NCI-H82 (cell line): ENCODE measurements around the gene CEP70.
A peak's percentile ranks its signal among the peaks of the same experiment; 100 is the strongest.
"Not testable (repeated sequence)": the region's sequence is repeated elsewhere in the genome, so short reads cannot be mapped to it uniquely, and the experiment has no call there.

Experiments
- DNase-seq: peaks from one replicate; lab custom pipeline; 2025; lab: John Stamatoyannopoulos, UW

Gene CEP70

DNA sequence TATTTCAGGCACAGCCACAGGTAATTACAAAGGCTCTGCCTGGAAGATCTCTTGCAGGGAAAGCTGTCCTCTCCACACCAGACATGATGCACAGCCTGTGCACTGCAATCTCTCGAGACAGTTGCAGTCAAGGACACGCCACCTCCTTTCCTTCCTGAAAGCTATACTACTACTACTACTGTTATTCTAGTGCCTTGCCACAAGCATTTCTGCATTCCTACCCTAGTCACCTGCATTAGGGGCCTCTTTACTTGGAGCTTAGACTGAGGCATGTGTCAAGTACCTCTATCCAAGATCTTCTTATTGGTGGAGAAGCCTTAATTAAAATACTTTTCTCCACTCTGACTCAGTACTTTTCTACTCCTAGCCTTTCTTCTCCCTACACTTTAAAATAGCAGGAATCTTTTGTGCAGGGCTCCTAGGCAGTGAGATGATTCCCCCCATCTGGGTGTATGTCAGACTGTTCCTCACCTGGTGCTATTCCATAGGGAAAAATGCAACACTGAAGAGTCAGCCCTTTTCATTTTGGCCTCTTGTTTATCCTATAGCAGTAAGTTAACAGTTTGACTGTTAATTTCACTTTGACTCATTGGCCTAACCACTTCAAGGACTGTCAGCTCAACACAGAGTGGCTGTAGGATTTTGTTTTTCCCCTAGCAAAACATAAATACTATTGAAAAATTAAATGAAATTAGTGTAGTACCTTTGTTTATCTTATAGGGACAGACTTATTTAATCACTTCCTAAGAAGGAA lies 80.8 kb downstream of the CEP70 start:
- DNase-seq, result peak; percentile 6

DNA sequence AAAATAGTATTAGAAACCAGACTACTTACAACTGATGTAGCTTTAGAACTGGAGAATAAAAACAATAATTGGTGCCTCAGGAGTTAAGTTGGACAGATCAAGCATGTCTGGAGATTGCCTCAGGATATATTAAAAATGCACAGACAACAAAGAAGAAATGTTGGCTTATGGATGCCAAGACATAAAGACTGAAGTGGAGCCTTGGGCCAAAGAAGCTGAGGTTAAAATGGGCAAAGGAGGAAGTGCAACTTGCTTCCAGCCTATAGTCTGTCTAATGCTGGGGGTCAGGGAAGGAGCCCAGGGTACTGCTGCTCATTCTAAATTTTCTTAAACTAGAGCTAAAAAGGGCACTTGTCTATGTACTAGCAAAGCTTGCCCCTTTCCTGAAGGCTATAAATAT lies 82.1 kb downstream of the CEP70 start:
- no peak for DNase-seq

DNA sequence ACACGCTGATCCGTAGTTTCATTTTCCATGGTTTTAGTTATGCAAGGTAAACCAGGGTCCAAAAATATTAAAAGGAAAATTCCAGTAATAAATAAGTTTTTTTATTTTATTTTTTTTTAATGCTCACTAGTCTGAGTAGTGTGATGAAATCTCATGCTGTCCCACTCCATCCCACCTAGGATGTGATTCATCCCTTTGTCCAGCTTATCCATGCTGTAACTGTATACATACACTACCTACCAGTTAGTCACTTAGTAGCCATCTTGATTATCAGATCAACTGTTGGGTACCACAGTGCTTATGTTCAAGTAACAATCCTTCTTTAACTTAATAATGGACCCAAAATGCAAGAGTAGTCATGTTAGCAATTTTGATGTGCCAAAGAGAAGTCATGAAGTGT lies 84.5 kb downstream of the CEP70 start:
- DNase-seq, result no peak

DNA sequence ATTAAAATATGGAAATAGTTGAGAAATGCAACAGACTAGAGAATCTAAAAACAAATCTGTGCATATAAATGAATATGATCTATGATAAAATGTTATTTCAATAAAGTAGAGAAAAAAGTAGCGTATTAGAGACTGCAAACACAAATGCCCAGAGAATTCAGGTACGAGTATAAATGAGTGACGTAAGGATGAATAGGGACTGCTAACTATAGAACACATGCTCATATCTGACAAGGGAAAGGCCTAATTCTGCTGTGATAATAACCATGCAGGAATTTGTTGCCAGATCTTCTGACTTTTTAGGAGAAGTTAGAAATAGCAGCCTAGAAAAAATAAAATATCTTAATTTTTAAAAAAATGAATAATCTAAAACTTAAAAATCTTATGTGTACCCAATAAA lies 86.5 kb downstream of the CEP70 start:
- DNase-seq, result no peak

DNA sequence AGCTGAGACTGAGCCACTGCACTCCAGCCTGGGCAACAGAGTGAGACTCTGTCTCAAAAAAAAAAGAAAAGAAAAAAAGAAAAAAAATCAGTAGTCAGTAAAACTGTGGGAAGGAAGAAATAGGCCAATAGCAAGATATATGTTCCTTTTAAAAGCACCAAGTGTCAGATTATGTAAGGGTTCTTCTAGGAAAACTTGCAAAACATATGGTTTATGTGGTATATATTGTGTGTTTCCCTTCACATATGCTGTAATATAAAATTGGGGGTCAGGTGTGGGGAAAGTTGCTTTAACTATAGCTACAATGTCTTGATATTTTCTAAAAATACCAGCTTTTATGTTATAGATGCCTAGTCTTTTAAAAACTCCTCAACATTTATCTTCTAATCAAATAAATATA lies 95.1 kb downstream of the CEP70 start:
- no peak for DNase-seq

DNA sequence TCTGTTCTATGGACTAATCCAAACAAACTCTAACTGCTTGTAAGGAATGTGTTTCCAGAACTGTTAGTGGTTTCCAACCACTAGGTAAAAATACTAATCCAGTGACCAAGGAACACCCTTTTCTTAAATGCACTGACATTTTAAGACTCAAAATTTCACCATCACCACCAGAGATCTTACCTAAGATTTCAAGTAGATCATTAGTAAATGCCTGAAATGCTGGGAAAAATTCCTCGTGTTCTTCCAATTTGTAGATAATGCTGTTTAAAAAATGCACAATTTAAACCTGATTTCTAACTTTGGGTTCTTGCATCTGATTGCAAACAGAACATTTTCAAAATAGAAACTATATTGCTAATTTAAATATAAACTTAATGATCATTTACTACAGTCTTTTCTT lies 96.2 kb downstream of the CEP70 start:
- no peak for DNase-seq

DNA sequence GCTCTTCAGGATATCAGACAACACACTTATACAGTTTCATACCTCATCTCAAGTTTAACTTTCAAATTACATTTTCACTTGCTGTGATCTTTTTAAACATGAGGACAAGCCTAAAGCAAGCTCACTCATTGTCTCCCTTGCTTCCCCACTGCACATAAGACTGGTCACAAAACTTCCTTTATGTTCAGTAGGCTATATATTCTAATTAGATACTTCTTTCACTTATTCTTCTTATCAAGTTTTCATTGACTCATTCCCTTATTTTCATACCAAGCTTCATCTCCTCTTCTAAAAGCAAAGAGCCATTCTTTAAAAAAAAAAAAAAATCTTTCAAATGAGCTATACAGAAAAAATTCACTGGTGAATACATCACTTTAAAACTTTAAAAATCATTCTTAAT lies 97.0 kb downstream of the CEP70 start:
- no peak for DNase-seq

DNA sequence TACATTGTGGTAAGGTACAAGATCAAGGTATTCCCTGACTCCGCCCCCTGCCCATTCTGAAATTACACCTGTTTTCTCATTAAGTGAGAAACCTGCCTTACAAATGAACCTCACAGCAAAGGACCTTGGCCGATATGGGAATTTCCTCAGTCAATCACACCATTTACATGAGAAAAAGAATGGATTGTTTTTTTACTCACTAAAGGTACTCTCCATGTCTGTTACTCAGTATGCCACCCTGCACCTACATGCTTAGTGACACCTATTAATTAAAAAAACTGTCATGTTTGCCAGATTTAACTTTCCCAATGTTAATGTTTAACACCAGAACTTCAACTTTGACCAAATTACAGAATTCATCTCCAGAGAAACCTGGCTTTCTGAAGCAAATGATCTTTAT lies 97.6 kb downstream of the CEP70 start:
- DNase-seq, result no peak

DNA sequence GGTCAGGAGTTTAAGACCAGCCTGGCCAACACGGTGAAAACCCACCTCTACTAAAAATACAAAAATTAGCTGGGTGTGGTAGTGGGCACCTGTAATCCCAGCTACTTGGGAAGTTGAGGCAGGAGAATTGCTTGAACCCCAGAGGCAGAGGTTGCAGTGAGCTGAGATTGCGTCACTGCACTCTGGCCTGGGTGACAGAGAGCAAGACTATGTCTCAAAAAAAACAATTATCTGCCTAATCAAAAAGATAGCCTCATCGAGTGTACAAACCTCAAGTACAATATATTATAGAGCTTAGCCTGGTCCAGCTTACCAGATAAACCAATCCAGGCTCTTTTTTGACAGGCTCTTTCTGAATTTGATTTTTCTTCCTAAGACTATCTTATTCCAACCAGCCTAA lies 98.4 kb downstream of the CEP70 start:
- not testable (repeated sequence) for DNase-seq

DNA sequence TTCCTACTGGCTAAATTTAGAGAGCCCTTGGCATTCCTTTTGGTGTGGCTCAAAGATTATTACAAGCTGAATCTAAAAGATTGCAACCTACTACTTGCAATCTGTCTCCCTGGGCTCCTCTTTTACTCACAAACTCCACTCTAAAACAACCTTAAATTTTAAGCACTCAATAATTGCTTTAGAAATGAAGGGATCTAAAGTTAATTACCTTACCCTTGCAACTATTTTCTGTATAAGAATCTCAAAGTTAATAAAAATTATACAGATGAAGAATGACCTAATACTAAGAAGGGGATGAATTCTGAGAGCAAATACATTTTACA lies 99.5 kb downstream of the CEP70 start:
- DNase-seq, result no peak

DNA sequence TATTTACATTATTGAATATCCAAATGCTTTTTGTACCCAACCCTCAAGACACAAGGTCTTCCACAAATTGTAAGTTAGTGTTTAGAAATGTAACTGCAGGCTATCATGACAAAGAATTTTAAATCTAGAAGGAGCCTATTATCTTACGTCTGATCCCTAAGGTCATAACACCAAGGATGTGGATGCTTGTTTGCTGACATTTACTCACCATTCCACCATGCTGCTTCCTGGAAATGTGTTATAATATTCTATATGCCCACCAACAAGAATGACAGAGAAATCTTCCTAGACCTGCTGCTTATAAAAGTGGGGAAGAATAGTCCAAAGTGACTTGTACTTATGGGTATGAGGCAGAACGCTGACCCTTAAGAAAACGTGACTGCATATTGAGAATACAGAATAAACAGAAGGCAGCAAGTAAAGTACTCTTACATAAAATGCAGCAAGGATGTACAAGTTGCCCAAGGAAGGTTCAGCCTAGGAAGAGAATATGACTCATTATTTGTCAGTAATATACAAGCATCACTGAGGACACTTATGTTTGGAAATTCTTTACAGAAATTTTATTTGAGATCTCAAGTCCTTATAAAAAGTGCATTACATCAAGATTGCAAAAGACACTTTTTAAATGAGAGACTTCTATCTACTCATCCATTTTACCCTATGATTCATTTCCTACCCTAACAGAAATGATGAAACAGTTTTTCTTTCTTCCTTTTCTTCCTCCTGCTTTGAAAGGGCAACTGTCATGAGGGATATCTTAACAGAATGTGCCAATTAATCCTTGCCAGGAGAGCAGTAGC lies 100.1 kb downstream of the CEP70 start:
- DNase-seq, result no peak

DNA sequence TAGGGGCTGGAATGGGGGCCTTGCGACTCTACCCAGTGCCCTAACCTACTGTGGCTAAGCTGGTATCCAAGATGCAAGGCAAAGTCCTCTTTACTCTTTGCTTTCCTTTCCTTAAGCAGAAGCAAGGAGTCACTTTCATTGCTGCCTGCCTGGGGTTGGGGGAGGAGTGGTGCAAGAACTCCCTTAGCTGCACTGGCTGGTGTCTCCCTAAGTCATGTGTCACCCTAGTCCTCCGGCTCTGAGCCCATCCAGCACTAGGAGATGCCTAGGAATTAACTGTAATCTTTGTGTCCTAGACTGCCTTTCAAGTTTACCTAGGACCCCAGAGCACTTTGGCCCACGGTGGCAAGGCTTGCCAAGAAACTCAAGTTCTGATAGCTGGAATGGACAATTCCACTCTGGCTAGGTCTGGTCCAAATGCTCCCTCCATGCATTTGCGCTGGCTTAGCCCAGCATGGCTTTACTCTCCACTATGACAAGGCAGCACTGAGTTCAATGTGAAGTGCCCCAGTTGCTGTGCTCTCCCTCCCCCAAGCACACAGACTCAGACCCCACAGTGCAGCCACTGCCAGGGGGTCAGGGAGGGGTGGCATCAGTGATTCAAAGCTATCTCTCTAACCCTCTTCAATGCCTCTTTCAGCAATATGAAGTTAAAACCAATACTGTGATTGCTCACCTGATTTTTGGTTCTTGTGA lies 100.9 kb downstream of the CEP70 start:
- DNase-seq, result no peak

DNA sequence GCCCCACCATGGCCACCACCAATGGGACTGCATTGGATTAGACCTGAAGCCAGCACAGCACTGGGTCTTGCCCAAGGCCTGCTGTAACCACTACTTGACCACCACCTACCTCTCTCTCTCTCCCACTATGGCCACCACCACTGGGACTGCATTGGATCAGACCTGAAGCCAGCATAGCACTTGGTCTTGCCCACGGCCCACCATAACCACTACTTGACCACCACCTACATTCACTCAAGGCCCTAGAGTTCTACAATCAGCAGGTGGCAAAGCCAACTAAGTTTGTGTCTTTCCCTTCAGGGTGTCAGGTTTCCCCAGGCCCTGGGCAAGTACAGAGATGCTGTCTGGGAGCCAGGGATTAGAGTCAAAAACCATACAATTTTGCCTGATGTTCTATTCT lies 102.1 kb downstream of the CEP70 start:
- DNase-seq, result no peak

DNA sequence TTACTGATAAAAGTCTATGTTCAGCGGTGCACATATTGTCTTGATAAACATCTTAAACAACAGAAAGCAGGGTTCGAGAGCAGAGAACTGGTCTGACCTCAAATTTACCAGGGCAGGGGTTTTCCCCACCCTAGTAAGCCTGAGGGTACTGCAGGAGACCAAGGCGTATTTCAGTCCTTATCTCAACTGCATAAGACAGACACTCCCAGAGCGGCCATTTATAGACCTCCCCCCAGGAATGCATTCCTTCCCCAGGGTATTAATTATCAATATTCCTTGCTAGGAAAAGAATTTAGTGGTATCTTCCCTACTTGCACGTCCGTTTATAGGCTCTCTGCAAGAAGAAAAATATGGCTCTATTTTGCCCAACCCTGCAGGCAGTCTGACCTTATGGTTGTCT lies 107.5 kb downstream of the CEP70 start:
- not testable (repeated sequence) for DNase-seq

DNA sequence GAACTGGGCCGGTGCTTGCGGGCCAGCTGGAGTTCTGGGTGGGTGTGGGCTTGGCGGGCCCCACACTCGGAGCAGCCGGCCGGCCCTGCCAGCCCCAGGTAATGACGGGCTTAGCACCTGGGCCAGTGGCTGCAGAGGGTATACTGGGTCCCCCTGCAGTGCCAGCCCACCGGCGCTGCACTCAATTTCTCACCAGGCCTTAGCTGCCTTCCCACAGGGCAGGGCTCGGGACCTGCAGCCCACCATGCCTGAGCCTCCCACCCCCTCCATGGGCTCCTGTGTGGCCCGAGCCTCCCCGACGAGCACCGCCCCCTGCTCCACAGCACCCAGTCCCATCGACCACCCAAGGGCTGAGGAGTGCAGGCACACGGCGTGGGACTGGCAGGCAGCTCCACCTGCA lies 109.4 kb downstream of the CEP70 start:
- not testable (repeated sequence) for DNase-seq

DNA sequence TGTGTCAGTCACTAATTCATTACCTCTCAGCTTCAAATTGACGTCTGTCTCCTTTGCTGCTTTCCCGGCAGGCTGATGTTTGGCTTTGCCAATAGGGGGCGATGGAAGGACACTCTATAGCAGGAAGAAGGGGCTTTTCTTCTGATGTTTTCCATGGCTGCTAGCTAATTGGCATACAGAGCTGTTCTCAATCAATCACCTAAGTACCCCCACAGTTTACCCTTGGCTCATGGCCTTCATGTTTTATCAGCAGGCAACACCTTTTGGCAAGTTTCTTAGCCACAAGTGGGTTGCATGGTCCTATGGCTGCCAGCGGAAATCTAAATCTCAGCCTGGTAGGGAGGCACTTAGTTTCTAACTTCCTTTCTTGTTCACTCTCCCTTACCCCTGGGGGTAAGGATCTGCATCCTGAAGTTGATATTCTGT lies 114.6 kb downstream of the CEP70 start:
- peak; percentile 84 for DNase-seq

DNA sequence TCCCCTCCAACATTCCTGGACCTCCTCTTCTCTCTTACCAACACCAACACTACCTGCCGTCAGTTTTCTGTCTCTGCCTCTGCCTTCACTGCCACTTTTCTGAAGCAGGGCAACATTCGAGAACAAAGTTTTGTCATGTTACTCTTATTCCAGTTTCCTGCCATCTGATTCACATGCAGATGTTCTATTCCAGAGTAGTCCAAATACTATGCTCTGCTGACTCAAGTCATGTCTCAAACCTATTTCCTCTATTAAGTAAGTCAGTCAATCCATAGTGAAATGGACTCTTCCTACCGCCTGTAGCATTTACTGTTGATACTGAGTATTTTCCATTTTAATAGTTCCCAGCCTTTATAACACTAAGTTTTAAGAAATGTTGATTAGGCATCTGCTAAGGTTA lies 116.3 kb downstream of the CEP70 start:
- DNase-seq, result no peak

DNA sequence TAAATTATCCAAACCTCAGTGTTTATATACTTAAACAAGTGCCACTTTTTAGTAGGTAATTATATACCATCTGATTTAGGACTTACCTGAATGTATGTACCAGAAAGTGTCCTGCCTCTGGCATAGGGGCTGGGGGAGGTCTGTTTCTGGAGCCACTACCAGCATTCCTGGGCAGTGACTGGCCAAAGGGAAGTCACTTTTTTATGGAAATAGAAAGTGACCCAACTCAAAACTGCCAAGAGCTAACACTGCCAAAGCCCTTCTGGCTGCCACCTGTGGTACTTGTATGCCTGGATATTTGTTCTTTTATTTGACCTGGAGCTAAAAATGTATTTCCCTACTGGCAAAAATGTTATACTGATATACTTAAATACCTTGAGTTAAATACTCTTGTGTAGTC lies 116.9 kb downstream of the CEP70 start:
- DNase-seq, result no peak

DNA sequence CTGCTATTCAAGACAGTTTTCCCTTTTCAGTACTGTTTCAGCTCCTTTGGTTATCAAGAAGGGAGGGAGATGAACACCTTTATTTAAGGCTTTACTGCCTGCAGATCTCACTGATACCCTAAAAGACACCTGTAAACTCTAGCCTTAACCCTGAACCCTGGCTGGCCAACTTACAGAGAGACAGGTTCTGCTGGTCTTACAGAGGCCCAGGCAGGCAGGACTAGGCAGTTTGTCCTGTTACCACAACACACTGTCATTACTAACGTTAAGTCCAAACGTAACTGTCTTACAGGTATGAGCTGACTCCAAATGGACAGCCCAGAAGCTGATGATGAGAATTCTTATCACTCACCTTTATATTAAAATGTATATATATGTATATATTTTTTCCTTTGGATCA lies 117.5 kb downstream of the CEP70 start:
- no peak for DNase-seq

DNA sequence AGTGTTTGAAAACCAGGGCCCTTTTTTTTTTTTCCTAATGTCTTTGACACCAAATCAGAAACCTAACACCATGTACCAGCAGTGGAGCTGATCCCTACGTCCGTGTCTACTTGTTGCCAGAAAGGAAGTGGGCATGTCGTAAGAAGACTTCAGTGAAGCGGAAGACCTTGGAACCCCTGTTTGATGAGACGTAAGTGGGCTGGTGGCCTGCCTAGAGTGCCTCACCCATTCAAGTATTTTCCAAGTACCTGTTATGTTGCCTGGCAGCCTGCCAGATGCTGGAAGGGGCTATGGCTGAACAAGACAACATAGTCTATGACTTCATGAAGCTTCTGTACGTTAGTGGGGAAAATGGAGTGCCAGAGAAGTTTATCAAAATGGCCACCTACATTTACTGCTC lies 119.9 kb downstream of the CEP70 start:
- DNase-seq, result no peak

DNA sequence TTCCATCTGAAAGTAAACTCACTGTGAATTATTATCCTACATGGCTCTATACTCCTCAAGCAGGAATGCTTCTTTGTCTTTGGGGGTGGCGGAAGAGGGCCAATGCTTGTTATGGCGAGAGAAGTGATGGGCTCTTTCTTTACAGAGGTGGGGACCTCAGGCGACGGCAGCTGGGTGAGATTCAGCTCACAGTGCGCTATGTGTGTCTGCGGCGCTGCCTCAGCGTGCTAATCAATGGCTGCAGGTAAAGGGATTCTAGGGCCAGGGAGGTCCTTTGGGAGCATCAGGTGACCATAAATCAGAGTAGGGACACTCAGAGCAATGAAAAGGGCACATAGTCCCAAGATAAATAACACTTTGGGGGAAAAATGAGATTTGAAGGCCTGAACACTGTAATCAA lies 120.7 kb downstream of the CEP70 start:
- no peak for DNase-seq

DNA sequence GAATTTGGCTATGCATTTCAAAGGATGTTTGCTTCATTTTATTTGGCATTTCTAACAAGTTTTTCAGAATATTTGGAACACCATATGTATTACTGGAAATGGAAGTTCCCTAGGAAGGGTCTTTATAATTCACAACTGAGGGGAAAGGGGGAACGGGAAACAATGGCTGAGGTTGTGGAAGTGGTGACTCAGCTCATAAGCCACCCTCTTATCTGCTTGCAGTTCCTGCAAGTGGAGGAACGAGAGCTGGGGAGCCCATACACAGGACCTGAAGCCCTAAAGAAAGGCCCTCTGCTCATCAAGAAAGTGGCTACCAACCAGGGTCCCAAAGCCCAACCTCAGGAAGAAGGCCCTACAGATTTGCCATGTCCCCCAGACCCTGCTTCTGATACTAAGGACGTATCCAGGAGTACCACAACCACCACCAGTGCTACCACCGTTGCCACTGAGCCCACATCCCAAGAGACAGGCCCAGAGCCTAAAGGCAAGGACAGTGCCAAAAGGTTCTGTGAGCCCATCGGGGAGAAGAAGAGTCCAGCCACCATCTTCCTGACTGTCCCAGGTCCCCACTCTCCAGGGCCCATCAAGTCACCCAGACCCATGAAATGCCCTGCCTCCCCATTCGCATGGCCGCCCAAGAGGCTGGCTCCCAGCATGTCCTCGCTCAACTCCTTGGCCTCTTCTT lies 121.8 kb downstream of the CEP70 start:
- DNase-seq, result no peak

DNA sequence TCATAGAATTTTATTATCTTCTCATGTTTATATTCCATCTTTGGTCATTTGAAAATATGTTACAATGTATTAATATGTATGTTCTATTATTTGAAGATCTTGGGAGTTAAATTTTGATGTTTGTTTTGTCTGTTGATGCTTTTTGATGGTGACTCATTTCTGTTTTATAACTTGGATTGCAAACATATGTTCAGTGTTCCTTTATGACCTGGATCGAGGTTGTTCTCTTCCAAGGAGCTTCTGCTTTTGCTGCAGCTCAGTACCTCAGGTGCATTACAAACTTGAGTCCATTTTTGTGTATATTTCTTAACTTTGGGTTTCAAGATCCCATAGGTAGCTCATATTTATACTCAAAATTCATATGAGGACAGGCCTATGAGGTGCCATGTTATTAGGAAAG lies 122.6 kb downstream of the CEP70 start:
- DNase-seq, result no peak
